Measurements from ENCODE around the gene MSRB3.

MSRB3 gene

DNA sequence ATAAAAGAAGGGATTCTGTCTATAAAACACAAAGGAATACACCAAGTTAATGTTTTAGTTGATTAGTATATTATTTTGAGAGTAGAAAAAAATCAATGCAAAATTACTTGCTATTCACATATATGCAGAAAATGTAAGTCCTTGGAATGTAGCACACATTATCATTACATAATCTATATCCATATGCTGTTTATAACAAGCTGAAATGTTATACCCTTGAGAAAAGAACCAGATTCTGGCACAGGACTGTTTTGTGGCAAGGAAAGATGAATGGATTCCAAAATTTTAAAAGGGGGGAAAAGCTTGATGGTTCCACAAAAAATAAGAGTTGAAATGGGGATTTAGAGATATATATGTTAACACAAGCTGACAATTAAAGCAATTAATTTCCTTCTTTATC, 153.6 kb downstream of the MSRB3 start:
- TF ChIP-seq POLR2AphosphoS5 (IDR thresholded peaks at IDR 0.05; ENCODE audit: low read depth, low read length) (no peak), TAF1 (IDR thresholded peaks at IDR 0.05; ENCODE audit: borderline replicate concordance, insufficient read depth, low read length) (no peak), SIN3A (IDR thresholded peaks at IDR 0.05; ENCODE audit: borderline replicate concordance, insufficient read depth, low read length) (no peak), FOXP2 (optimal IDR thresholded peaks at IDR 0.05; ENCODE audit: borderline replicate concordance, extremely low read depth, extremely low read length, insufficient read depth) (no peak)
- TF ChIP-seq, protein P1, sequence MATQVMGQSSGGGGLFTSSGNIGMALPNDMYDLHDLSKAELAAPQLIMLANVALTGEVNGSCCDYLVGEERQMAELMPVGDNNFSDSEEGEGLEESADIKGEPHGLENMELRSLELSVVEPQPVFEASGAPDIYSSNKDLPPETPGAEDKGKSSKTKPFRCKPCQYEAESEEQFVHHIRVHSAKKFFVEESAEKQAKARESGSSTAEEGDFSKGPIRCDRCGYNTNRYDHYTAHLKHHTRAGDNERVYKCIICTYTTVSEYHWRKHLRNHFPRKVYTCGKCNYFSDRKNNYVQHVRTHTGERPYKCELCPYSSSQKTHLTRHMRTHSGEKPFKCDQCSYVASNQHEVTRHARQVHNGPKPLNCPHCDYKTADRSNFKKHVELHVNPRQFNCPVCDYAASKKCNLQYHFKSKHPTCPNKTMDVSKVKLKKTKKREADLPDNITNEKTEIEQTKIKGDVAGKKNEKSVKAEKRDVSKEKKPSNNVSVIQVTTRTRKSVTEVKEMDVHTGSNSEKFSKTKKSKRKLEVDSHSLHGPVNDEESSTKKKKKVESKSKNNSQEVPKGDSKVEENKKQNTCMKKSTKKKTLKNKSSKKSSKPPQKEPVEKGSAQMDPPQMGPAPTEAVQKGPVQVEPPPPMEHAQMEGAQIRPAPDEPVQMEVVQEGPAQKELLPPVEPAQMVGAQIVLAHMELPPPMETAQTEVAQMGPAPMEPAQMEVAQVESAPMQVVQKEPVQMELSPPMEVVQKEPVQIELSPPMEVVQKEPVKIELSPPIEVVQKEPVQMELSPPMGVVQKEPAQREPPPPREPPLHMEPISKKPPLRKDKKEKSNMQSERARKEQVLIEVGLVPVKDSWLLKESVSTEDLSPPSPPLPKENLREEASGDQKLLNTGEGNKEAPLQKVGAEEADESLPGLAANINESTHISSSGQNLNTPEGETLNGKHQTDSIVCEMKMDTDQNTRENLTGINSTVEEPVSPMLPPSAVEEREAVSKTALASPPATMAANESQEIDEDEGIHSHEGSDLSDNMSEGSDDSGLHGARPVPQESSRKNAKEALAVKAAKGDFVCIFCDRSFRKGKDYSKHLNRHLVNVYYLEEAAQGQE (IDR thresholded peaks at IDR 0.05; ENCODE audit: insufficient read depth in 1 of 2, low read depth in 2 of 2, low read length in 2 of 2) = no peak

DNA sequence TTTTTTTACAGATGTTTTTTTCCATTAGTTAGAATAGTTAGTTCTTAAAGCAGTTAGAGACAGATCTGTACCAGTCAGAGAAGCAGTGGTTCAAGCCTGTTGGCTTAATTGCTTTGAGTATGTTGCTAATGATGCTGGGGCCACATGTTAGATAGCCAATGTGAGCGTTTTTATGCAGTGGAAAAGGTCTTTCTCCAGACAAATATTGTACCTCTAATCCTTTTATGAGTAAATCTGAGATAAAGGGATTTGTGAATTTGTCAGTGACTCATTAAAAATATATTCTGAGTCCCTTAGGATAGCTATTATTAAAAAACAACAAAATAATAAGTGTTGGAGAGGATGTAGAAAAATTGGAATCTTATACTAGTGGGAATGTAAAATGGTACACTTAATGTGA, 154.2 kb downstream of the MSRB3 start:
- no peak for TF ChIP-seq FOXP2 (optimal IDR thresholded peaks at IDR 0.05; ENCODE audit: borderline replicate concordance, extremely low read depth, extremely low read length, insufficient read depth)
- TF ChIP-seq, protein P1 (IDR thresholded peaks at IDR 0.05; ENCODE audit: insufficient read depth in 1 of 2, low read depth in 2 of 2, low read length in 2 of 2) = no peak
- no peak for TF ChIP-seq POLR2AphosphoS5 (IDR thresholded peaks at IDR 0.05; ENCODE audit: low read depth, low read length)
- TF ChIP-seq SIN3A (IDR thresholded peaks at IDR 0.05; ENCODE audit: borderline replicate concordance, insufficient read depth, low read length) = no peak
- no peak for TF ChIP-seq TAF1 (IDR thresholded peaks at IDR 0.05; ENCODE audit: borderline replicate concordance, insufficient read depth, low read length)

DNA sequence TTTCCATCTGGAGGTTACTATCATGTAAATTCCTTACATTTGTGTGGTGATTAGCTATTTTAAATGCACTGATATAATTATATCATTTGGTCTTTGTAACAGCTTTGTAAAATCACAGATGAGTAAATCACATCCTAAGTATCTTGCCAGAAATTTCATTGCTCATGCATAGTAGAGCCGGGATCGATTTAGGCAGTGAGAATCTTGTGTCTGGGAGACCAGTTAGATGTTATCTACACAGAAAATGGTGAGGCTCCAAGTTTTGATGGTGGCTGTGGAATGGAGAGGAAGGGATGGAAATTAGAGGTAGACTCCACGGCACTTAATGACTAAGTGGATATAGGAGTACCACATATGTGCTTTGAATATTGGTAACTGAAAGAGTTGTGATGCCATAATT, 156.3 kb downstream of the MSRB3 start:
- TF ChIP-seq SIN3A (IDR thresholded peaks at IDR 0.05; ENCODE audit: borderline replicate concordance, insufficient read depth, low read length) (no peak), POLR2AphosphoS5 (IDR thresholded peaks at IDR 0.05; ENCODE audit: low read depth, low read length) (no peak), FOXP2 (optimal IDR thresholded peaks at IDR 0.05; ENCODE audit: borderline replicate concordance, extremely low read depth, extremely low read length, insufficient read depth) (no peak), TAF1 (IDR thresholded peaks at IDR 0.05; ENCODE audit: borderline replicate concordance, insufficient read depth, low read length) (no peak)
- TF ChIP-seq, protein P1 (IDR thresholded peaks at IDR 0.05; ENCODE audit: insufficient read depth in 1 of 2, low read depth in 2 of 2, low read length in 2 of 2) = no peak

DNA sequence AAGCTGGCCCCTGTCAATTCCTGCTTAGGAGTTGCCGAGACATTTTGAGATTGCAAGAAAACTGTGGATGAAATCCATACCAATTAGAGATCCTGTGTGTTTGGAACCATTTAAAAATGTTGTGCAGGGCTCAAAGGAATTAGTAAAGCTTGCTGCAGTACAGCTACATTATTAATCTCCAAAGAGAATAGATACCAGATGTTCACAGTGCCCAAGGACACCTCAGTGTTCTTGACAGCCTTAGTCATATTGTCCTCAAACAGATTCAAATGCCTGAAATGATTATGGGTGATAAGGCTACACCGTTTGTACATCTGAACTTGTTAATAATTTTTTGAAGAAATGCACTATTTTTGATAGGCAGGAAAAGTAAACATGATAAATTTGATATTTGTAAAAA, 164.6 kb downstream of the MSRB3 start:
- no peak for TF ChIP-seq POLR2AphosphoS5 (IDR thresholded peaks at IDR 0.05; ENCODE audit: low read depth, low read length)
- no peak for TF ChIP-seq SIN3A (IDR thresholded peaks at IDR 0.05; ENCODE audit: borderline replicate concordance, insufficient read depth, low read length)
- no peak for TF ChIP-seq TAF1 (IDR thresholded peaks at IDR 0.05; ENCODE audit: borderline replicate concordance, insufficient read depth, low read length)
- TF ChIP-seq, protein P1 (IDR thresholded peaks at IDR 0.05; ENCODE audit: insufficient read depth in 1 of 2, low read depth in 2 of 2, low read length in 2 of 2) = no peak
- no peak for TF ChIP-seq FOXP2 (optimal IDR thresholded peaks at IDR 0.05; ENCODE audit: borderline replicate concordance, extremely low read depth, extremely low read length, insufficient read depth)

DNA sequence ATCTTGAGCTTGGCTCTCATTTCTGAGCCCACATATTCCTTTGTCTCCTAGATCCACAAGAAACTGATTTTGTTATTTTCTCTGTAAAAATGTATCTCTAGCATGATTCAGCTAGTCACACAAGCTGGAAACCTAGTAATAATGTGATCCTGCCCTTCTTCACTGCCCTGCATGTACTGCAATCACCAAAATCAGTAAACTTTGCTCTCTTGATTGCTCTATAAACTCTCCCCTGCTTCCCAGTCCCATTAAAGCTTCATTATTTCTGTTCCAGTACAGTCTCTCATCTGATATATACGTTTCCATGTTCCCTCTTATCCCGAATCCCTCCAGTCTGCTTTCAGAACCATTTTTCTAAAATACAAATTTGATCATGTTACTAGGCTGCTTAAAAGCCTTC, 166.5 kb downstream of the MSRB3 start:
- no peak for TF ChIP-seq FOXP2 (optimal IDR thresholded peaks at IDR 0.05; ENCODE audit: borderline replicate concordance, extremely low read depth, extremely low read length, insufficient read depth)
